Right cardiac atrium (tissue), 5 donors: ENCODE results near the gene FANCG. TPM values are rescaled to one million over a fixed set of nuclear protein-coding genes. Genes with fewer than 3 reads are reported as not detected.

Source experiments
- ATAC-seq, 2 donors: fragments of 200-7000 bp; cut with Tn5 transposase; one replicate each; pipeline versions ENCODE4 v1.8.0 to v1.9.1; 2020; ENCODE audit warnings: moderate library complexity in 2 of 2, mild to moderate bottlenecking in 1 of 2
- DNase-seq, 3 donors: peaks; one replicate each; pipeline ENCODE4 v3.0.0-alpha.2; 2020
- H3K27ac ChIP-seq: one replicate; pipeline ENCODE4 v1.5.1; 2013; ENCODE audit warnings: mild to moderate bottlenecking, low read length, control low read depth, moderate library complexity
- H3K27me3 ChIP-seq: one replicate; pipeline ENCODE4 v1.6.1; 2013; ENCODE audit not compliant: control insufficient read depth, insufficient read depth
- H3K4me1 ChIP-seq: one replicate; pipeline ENCODE4 v1.6.1; 2013; ENCODE audit warnings: low read length; ENCODE audit not compliant: control insufficient read depth, insufficient read depth
- H3K4me3 ChIP-seq: one replicate; pipeline ENCODE4 v1.5.1; 2013; ENCODE audit warnings: low read length, control low read depth
- H3K9me3 ChIP-seq: one replicate; pipeline ENCODE4 v1.6.1; 2013; ENCODE audit warnings: low read length; ENCODE audit not compliant: control insufficient read depth
- WGBS: extraction: QIAGEN DNeasy Blood & Tissue Kit; methylation state at CpG from one replicate; pipeline ENCODE4 v1.1.7; 2013; 5-methylcytosine and 5-hydroxymethylcytosine counted together
- intact Hi-C, 4 donors: fragments of 100-400 bp; cut with DNase I; formaldehyde crosslinking; loops; one replicate each; pipeline versions ENCODE4 v1.11.0 to v1.14.0; 2022 to 2023
- polyA plus RNA-seq: library from polyadenylated mRNA; stranded (reverse); fragments of 200-250 nt; gene quantifications from one replicate; pipeline ENCODE4 v1.2.3, GENCODE V29; 2013
- total RNA-seq, 4 donors: library from RNA; stranded (reverse); fragmentation: NEBNext Ultra II Directional; extraction: Animal tissue kit (Norgen Biotek cat#: 25700); gene quantifications; one replicate each; pipeline ENCODE4 v1.2.1, GENCODE V29; 2021
- donor health status: healthy with polysubstance abuse.
- donor health status: DM: no; HTN: yes; CAD: no.
- donor health status: DM: no; HTN: no; CAD: no.
- donor health status: DM: no; HTN: yes; CAD: no; lungs with severe emphysema.
- donor health status: DM: yes; HTN: yes; CAD: no.

Gene FANCG
- total and polyA plus RNA-seq, 5 donors: 2.1 to 8.8 (median 4.7) TPM

- Histone ChIP-seq H3K9me3 (no peaks in the 10 kb centered on the region), H3K4me3 (no peak overlapping the region), H3K27ac (no peak overlapping the region), H3K4me1 (no peaks in the 10 kb centered on the region), H3K27me3 (no peaks in the 10 kb centered on the region)
- DNase-seq: no peak
- 98% methylated on average over 8 of the region's 8 CpGs for WGBS
- intact Hi-C loops: loop anchor here in 1 of 4 donors (10.0 kb wide), 1 partner anchor 162 kb away; a partner anchor contains a TSS
- no peak for ATAC-seq
These were observed 22.5 kb downstream of the FANCG start for GRCh38 chr9:35057271-35057620.

GRCh38 chr9:35056571-35057270 is 23.0 kb downstream of the FANCG start:
- ATAC-seq (peak in 1 of 2 donors; percentile 20), DNase-seq (no peak)
- intact Hi-C loops: loop anchor here in 1 of 4 donors (10.0 kb wide), 1 partner anchor 162 kb away; a partner anchor contains a TSS
- no peaks in the 10 kb centered on the region for H3K9me3 ChIP-seq
- H3K4me3 ChIP-seq: no peak overlapping the region
- WGBS: 92% methylated on average over 9 of the region's 9 CpGs
- no peak overlapping the region for H3K27ac ChIP-seq
- H3K27me3 ChIP-seq: no peaks in the 10 kb centered on the region
- no peaks in the 10 kb centered on the region for H3K4me1 ChIP-seq

GRCh38 chr9:35054871-35055644 is 24.7 kb downstream of the FANCG start:
- DNase-seq: no peak
- H3K4me3 ChIP-seq: no peak overlapping the region
- 97% methylated on average over 14 of the region's 14 CpGs for WGBS
- H3K27me3 ChIP-seq: no peaks in the 10 kb centered on the region
- H3K9me3 ChIP-seq: no peaks in the 10 kb centered on the region
- intact Hi-C loops: loop anchor here in 1 of 4 donors (10.0 kb wide), 1 partner anchor 160 kb away; a partner anchor contains a TSS
- H3K4me1 ChIP-seq: peaks cover 3% of the 10 kb centered on the region
- no peak for ATAC-seq
- H3K27ac ChIP-seq: no peak overlapping the region

GRCh38 chr9:35054185-35054835 is 25.4 kb downstream of the FANCG start:
- H3K4me1 ChIP-seq: peaks cover 3% of the 10 kb centered on the region
- no peak for DNase-seq
- WGBS: 54% methylated on average over 5 of the region's 5 CpGs
- no peak overlapping the region for H3K4me3 ChIP-seq
- intact Hi-C loops: loop anchor here in 1 of 4 donors (10.0 kb wide), 1 partner anchor 160 kb away; a partner anchor contains a TSS
- H3K9me3 ChIP-seq: no peaks in the 10 kb centered on the region
- no peak for ATAC-seq
- no peak overlapping the region for H3K27ac ChIP-seq
- no peaks in the 10 kb centered on the region for H3K27me3 ChIP-seq

GRCh38 chr9:35051069-35051967 is 28.4 kb downstream of the FANCG start:
- H3K9me3 ChIP-seq: no peaks in the 10 kb centered on the region
- no peaks in the 10 kb centered on the region for H3K27me3 ChIP-seq
- peak overlapping the region; percentile 82 for H3K27ac ChIP-seq
- ATAC-seq: peak; percentile 74 to 83
- H3K4me1 ChIP-seq: peaks cover 3% of the 10 kb centered on the region
- intact Hi-C loops: loop anchor here in 1 of 4 donors (10.0 kb wide), 1 partner anchor 157 kb away; a partner anchor contains a TSS
- H3K4me3 ChIP-seq: no peak overlapping the region
- peak in 2 of 3 donors; percentile 61 to 67 for DNase-seq
- 81% methylated on average over 7 of the region's 7 CpGs for WGBS

GRCh38 chr9:35048511-35048910 is 31.2 kb downstream of the FANCG start:
- Histone ChIP-seq H3K9me3 (no peaks in the 10 kb centered on the region), H3K4me1 (peaks cover 3% of the 10 kb centered on the region), H3K27ac (no peak overlapping the region), H3K27me3 (no peaks in the 10 kb centered on the region), H3K4me3 (no peak overlapping the region)
- no peak for ATAC-seq
- intact Hi-C loops: no loop called here
- no peak for DNase-seq
- 95% methylated on average over 6 of the region's 6 CpGs for WGBS

- WGBS: 75% methylated on average over 3 of the region's 3 CpGs
These were observed 35.7 kb downstream of the FANCG start for GRCh38 chr9:35044071-35044470.

GRCh38 chr9:35042891-35043545 is 36.7 kb downstream of the FANCG start:
- Histone ChIP-seq H3K9me3 (no peaks in the 10 kb centered on the region), H3K4me3 (no peak overlapping the region), H3K4me1 (no peaks in the 10 kb centered on the region), H3K27ac (no peak overlapping the region), H3K27me3 (no peaks in the 10 kb centered on the region)
- no peak for DNase-seq
- ATAC-seq: no peak
- 96% methylated on average over 6 of the region's 6 CpGs for WGBS
- intact Hi-C loops: no loop called here

More at GRCh38 chr9:35044071-35044470, 35.7 kb downstream of the FANCG start:
- no peaks in the 10 kb centered on the region for H3K4me1 ChIP-seq
- no peak overlapping the region for H3K4me3 ChIP-seq
- H3K9me3 ChIP-seq: no peaks in the 10 kb centered on the region
- intact Hi-C loops: no loop called here
- H3K27me3 ChIP-seq: no peaks in the 10 kb centered on the region
- DNase-seq: no peak
- ATAC-seq: no peak
- H3K27ac ChIP-seq: no peak overlapping the region

GRCh38 chr9:35042081-35042604 is 37.6 kb downstream of the FANCG start:
- Histone ChIP-seq H3K27ac (no peak overlapping the region), H3K9me3 (no peaks in the 10 kb centered on the region), H3K4me1 (no peaks in the 10 kb centered on the region), H3K4me3 (no peak overlapping the region), H3K27me3 (no peaks in the 10 kb centered on the region)
- DNase-seq: no peak
- ATAC-seq: peak; percentile 38 to 43
- 77% methylated on average over 3 of the region's 3 CpGs for WGBS
- intact Hi-C loops: no loop called here
